Activated CD8-positive, alpha-beta T cell treated with anti-CD3 and anti-CD28 coated beads, Interleukin-2, amount 10 ng/mL, durations not matched to agents 7 days and 5 days (primary cell): ENCODE data around the gene AGTRAP. TPM values are rescaled to one million over a fixed set of nuclear protein-coding genes. Genes with fewer than 3 reads are reported as not detected.

Experiments
- ATAC-seq: fragments of 150-1000 bp; cut with Tn5 transposase; one replicate; pipeline ENCODE4 v1.10.0; 2021; ENCODE audit warnings: moderate library complexity
- CTCF ChIA-PET: fragments of 350-600 bp; sonication (Branson Sonifier 250); formaldehyde crosslinking; loops from one replicate; lab custom pipeline; 2021; ENCODE audit warnings: antibody characterized with exemption; lab: Charles Lee
- POLR2A ChIA-PET: fragments of 350-600 bp; sonication (Branson Sonifier 250); formaldehyde crosslinking; loops from one replicate; lab custom pipeline; 2021; ENCODE audit warnings: antibody characterized with exemption; lab: Charles Lee
- DNase-seq: peaks from one replicate; pipeline ENCODE4 v3.0.0-alpha.2; 2020
- H3K27ac Mint-ChIP-seq: one replicate; pipeline ENCODE4 v1.8.0; 2021; ENCODE audit warnings: mild to moderate bottlenecking, mixed read lengths
- H3K27me3 Mint-ChIP-seq: one replicate; pipeline ENCODE4 v1.8.0; 2021; ENCODE audit warnings: low read depth, mixed read lengths
- H3K36me3 Mint-ChIP-seq: one replicate; pipeline ENCODE4 v1.8.0; 2021; ENCODE audit warnings: low read depth, mixed read lengths
- H3K4me1 Mint-ChIP-seq: one replicate; pipeline ENCODE4 v1.8.0; 2021; ENCODE audit warnings: low read depth, mixed read lengths
- H3K4me3 Mint-ChIP-seq: one replicate; pipeline ENCODE4 v1.8.0; 2021; ENCODE audit warnings: mild to moderate bottlenecking, mixed read lengths
- H3K9me3 Mint-ChIP-seq: one replicate; pipeline ENCODE4 v1.8.0; 2022; ENCODE audit warnings: mixed read lengths; ENCODE audit not compliant: insufficient read depth
- total RNA-seq, 2 experiments: library from RNA; stranded (reverse); gene quantifications; one replicate each; pipeline ENCODE4 v1.2.3, GENCODE V29; 2021

Gene AGTRAP
- total RNA-seq, 2 experiments from 2014 or later = 82.5 to 84.2 TPM

- ChIA-PET POLR2A (interaction anchor here (0.6 to 1.3 kb wide), 2 partner anchors 85 to 313 kb away, joined by 3 to 4 read pairs; partner anchors contain the start of gene FBXO6), CTCF (interaction anchor here (1.0 to 2.5 kb wide), 9 partner anchors 9 to 371 kb away, joined by 3 to 10 read pairs (median 4); partner anchors contain the start of gene FBXO6)
- DNase-seq (peak; percentile 84), ATAC-seq (peak; percentile 96)
- Mint-ChIP-seq H3K27me3 (no peaks in the 10 kb centered on the region), H3K9me3 (no peaks in the 10 kb centered on the region), H3K27ac (peak overlapping the region; percentile 88), H3K4me3 (peak overlapping the region; percentile 20), H3K4me1 (peaks cover 47% of the 10 kb centered on the region), H3K36me3 (peaks cover 46% of the 10 kb centered on the region)
Observed at GRCh38 chr1:11749203-11749689, 13.3 kb downstream of the AGTRAP start.

GRCh38 chr1:11749996-11750395 lies 14.1 kb downstream of the AGTRAP start:
- POLR2A ChIA-PET = interaction anchor here (1.5 kb wide), 1 partner anchor 12 kb away, joined by 3 read pairs; no protein-coding TSS in a partner anchor
- H3K36me3 Mint-ChIP-seq = peaks cover 42% of the 10 kb centered on the region

GRCh38 chr1:11751087-11751486 lies 15.2 kb downstream of the AGTRAP start:
- ChIA-PET POLR2A (interaction anchor here (1.5 kb wide), 1 partner anchor 13 kb away, joined by 3 read pairs; no protein-coding TSS in a partner anchor), CTCF (no interaction called here)
- no peak for DNase-seq
- Mint-ChIP-seq H3K9me3 (no peaks in the 10 kb centered on the region), H3K4me1 (peaks cover 38% of the 10 kb centered on the region), H3K4me3 (no peak overlapping the region), H3K36me3 (peaks cover 34% of the 10 kb centered on the region), H3K27me3 (no peaks in the 10 kb centered on the region), H3K27ac (no peak overlapping the region)
- no peak for ATAC-seq

More at GRCh38 chr1:11749996-11750395, 14.1 kb downstream of the AGTRAP start:
- no peak for ATAC-seq
- H3K4me3 Mint-ChIP-seq = no peak overlapping the region
- no peak overlapping the region for H3K27ac Mint-ChIP-seq
- no peaks in the 10 kb centered on the region for H3K27me3 Mint-ChIP-seq
- CTCF ChIA-PET = interaction anchor here (1.3 to 2.5 kb wide), 6 partner anchors 10 to 99 kb away, joined by 3 to 10 read pairs (median 7); partner anchors contain the start of gene FBXO6
- DNase-seq = no peak
- H3K4me1 Mint-ChIP-seq = peaks cover 43% of the 10 kb centered on the region
- H3K9me3 Mint-ChIP-seq = no peaks in the 10 kb centered on the region

- no peak for ATAC-seq
- no peak for DNase-seq
- ChIA-PET CTCF (no interaction called here), POLR2A (no interaction called here)
- no peak overlapping the region for H3K4me3 Mint-ChIP-seq
- peaks cover 29% of the 10 kb centered on the region for H3K4me1 Mint-ChIP-seq
- H3K27ac Mint-ChIP-seq = no peak overlapping the region
- H3K36me3 Mint-ChIP-seq = peaks cover 20% of the 10 kb centered on the region
- H3K9me3 Mint-ChIP-seq = no peaks in the 10 kb centered on the region
- H3K27me3 Mint-ChIP-seq = peaks cover 7% of the 10 kb centered on the region
Observed at GRCh38 chr1:11752359-11753088, 16.6 kb downstream of the AGTRAP start.

GRCh38 chr1:11753555-11754208 lies 17.7 kb downstream of the AGTRAP start:
- Mint-ChIP-seq H3K27ac (no peak overlapping the region), H3K9me3 (no peaks in the 10 kb centered on the region), H3K36me3 (peaks cover 15% of the 10 kb centered on the region), H3K4me1 (peaks cover 20% of the 10 kb centered on the region), H3K27me3 (peaks cover 7% of the 10 kb centered on the region), H3K4me3 (no peak overlapping the region)
- DNase-seq (no peak), ATAC-seq (no peak)
- ChIA-PET CTCF (no interaction called here), POLR2A (interaction anchor here (0.9 kb wide), 1 partner anchor 13 kb away, joined by 3 read pairs; no protein-coding TSS in a partner anchor)

GRCh38 chr1:11757047-11757446 lies 21.1 kb downstream of the AGTRAP start:
- Mint-ChIP-seq H3K9me3 (no peaks in the 10 kb centered on the region), H3K4me1 (peaks cover 17% of the 10 kb centered on the region), H3K36me3 (no peaks in the 10 kb centered on the region), H3K27ac (no peak overlapping the region), H3K4me3 (no peak overlapping the region), H3K27me3 (peaks cover 18% of the 10 kb centered on the region)
- ATAC-seq (no peak), DNase-seq (no peak)
- POLR2A ChIA-PET = interaction anchor here (0.7 kb wide), 1 partner anchor 52 kb away, joined by 3 read pairs; no protein-coding TSS in a partner anchor
- CTCF ChIA-PET = no interaction called here

GRCh38 chr1:11759791-11760190 lies 23.9 kb downstream of the AGTRAP start:
- ChIA-PET POLR2A (no interaction called here), CTCF (no interaction called here)
- Mint-ChIP-seq H3K36me3 (no peaks in the 10 kb centered on the region), H3K9me3 (no peaks in the 10 kb centered on the region), H3K4me1 (peaks cover 10% of the 10 kb centered on the region), H3K27ac (no peak overlapping the region), H3K4me3 (no peak overlapping the region), H3K27me3 (peaks cover 27% of the 10 kb centered on the region)
- ATAC-seq (no peak), DNase-seq (no peak)

- Mint-ChIP-seq H3K27me3 (peaks cover 27% of the 10 kb centered on the region), H3K9me3 (no peaks in the 10 kb centered on the region), H3K4me3 (no peak overlapping the region), H3K27ac (no peak overlapping the region), H3K4me1 (peaks cover 10% of the 10 kb centered on the region), H3K36me3 (no peaks in the 10 kb centered on the region)
- ATAC-seq (no peak), DNase-seq (no peak)
- ChIA-PET POLR2A (no interaction called here), CTCF (no interaction called here)
Observed at GRCh38 chr1:11761285-11761684, 25.3 kb downstream of the AGTRAP start.

GRCh38 chr1:11761988-11762406 lies 26.1 kb downstream of the AGTRAP start, which contains the start of gene C1orf167:
Gene C1orf167, plus strand, starts transcription at chr1:11762193. Its CDS starts 2,208 bp downstream, at chr1:11764401.
- CTCF ChIA-PET = no interaction called here
- Mint-ChIP-seq H3K4me1 (peaks cover 10% of the 10 kb centered on the region), H3K27ac (no peak within 1 kb of the TSS), H3K9me3 (no peaks in the 10 kb centered on the region), H3K27me3 (peaks cover 23% of the 10 kb centered on the region), H3K4me3 (no peak within 1 kb of the TSS), H3K36me3 (no peaks in the 10 kb centered on the region)
- peak; percentile 80 for ATAC-seq
- DNase-seq = peak; percentile 34
- POLR2A ChIA-PET = no interaction called here

- no peak overlapping the region for H3K4me3 Mint-ChIP-seq
- POLR2A ChIA-PET = interaction anchor here (1.3 to 2.1 kb wide), 2 partner anchors 27 to 144 kb away, joined by 3 to 7 read pairs; no protein-coding TSS in a partner anchor
- H3K27me3 Mint-ChIP-seq = peaks cover 20% of the 10 kb centered on the region
- H3K9me3 Mint-ChIP-seq = no peaks in the 10 kb centered on the region
- CTCF ChIA-PET = no interaction called here
- peaks cover 10% of the 10 kb centered on the region for H3K4me1 Mint-ChIP-seq
- no peak for DNase-seq
- H3K36me3 Mint-ChIP-seq = no peaks in the 10 kb centered on the region
- no peak for ATAC-seq
- no peak overlapping the region for H3K27ac Mint-ChIP-seq
Observed at GRCh38 chr1:11764115-11764514, 28.2 kb downstream of the AGTRAP start.

GRCh38 chr1:11764519-11764918 lies 28.6 kb downstream of the AGTRAP start:
- Mint-ChIP-seq H3K9me3 (no peaks in the 10 kb centered on the region), H3K27me3 (peaks cover 18% of the 10 kb centered on the region), H3K36me3 (no peaks in the 10 kb centered on the region), H3K27ac (no peak overlapping the region), H3K4me1 (peaks cover 10% of the 10 kb centered on the region), H3K4me3 (no peak overlapping the region)
- ChIA-PET CTCF (no interaction called here), POLR2A (interaction anchor here (1.3 to 2.1 kb wide), 3 partner anchors 27 to 143 kb away, joined by 3 to 7 read pairs (median 3); no protein-coding TSS in a partner anchor)
- ATAC-seq (no peak), DNase-seq (no peak)
